Hepatocyte (in vitro differentiated cells): ENCODE measurements around the gene NKD1.

Experiments used
- CTCF ChIP-seq: fragments of 200-600 bp; sonication (generic); IDR thresholded peaks from 2 replicates; pipeline ENCODE4 v1.5.1; 2016; ENCODE audit warnings: antibody characterized with exemption, mild to moderate bottlenecking; ENCODE audit not compliant: poor library complexity
- EZH2phosphoT487 ChIP-seq: fragments of 200-600 bp; sonication (generic); IDR thresholded peaks from one replicate; pipeline ENCODE4 v1.6.1; 2018; ENCODE audit warnings: antibody characterized with exemption, mild to moderate bottlenecking, low read depth, moderate library complexity; ENCODE audit not compliant: unreplicated experiment, severe bottlenecking

DNA sequence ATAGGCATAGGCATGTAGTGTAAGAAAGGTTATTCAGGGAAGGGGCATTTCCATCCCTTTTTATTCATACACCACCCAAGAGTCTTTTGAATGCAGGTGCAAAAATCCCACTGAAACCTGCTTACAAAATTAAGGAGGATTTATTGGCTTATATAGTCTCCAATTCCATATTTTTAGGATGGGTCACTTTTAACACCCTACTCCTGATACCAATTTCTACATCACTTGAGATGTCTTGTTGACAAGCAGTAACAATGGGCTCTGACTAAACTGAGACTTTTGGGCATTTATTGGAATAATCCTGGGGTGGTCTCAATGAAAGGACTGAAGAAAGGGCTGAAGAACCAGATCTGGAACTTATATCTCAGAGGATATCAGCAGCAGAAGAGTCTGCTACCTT lies 18.9 kb upstream of the NKD1 start:
- TF ChIP-seq CTCF (no peak), EZH2phosphoT487 (no peak)
